ENCODE measurements around the gene PHACTR4. TPM values are rescaled to one million over a fixed set of nuclear protein-coding genes. Genes with fewer than 3 reads are reported as not detected.
A peak's percentile ranks its signal among the peaks of the same experiment; 100 is the strongest.

Gene PHACTR4
- total and polyA plus RNA-seq, 9 of the 15 experiments (the other 6 are each of a cell fraction or from before 2014, with no cell fraction given): 6.4 to 43.6 (median 14.2) TPM

GRCh38 chr1:28417441-28417922, 47.9 kb downstream of the PHACTR4 start (continued):
- peak; percentile 10; the same call in 1 of the 2 replicates for TF ChIP-seq REST (IDR thresholded peaks at IDR 0.05; ENCODE audit: borderline replicate concordance)
- TF ChIP-seq REST (CRISPR knock-in tag; IDR thresholded peaks at IDR 0.05; ENCODE audit: low read depth): no peak
- no peak for TF ChIP-seq HDAC8 (tag; IDR thresholded peaks at IDR 0.05)
- peak; percentile 86; the same call in 1 of the 2 replicates for TF ChIP-seq MYNN (IDR thresholded peaks at IDR 0.05)
- no peak for TF ChIP-seq MYNN (CRISPR knock-in tag; IDR thresholded peaks at IDR 0.05)
- 0 out of 2 replicates have a peak, but pooled peaks have one; percentile 43 for TF ChIP-seq VEZF1 (CRISPR knock-in tag; IDR thresholded peaks at IDR 0.05)
- TF ChIP-seq CEBPB (tag; IDR thresholded peaks at IDR 0.05): peak; percentile 37
- no peak for TF ChIP-seq PHB (CRISPR knock-in tag; IDR thresholded peaks at IDR 0.05)
- peak in 1 of 2 experiments; percentile 80; a peak in 2 of 4 replicates for TF ChIP-seq MLLT1 (IDR thresholded peaks at IDR 0.05)
- peak; percentile 91 for TF ChIP-seq ATF3 (IDR thresholded peaks at IDR 0.05)
- TF ChIP-seq ATF3 (CRISPR knock-in tag; conservative IDR thresholded peaks at IDR 0.05): no peak
- TF ChIP-seq E2F4 (CRISPR knock-in tag; IDR thresholded peaks at IDR 0.05; ENCODE audit: low read depth): no peak
- TF ChIP-seq ZNF766 (CRISPR knock-in tag; conservative IDR thresholded peaks at IDR 0.05): peak; percentile 63

Data from K562 (cell line).